Activated CD8-positive, alpha-beta T cell treated with anti-CD3 and anti-CD28 coated beads for 36 hours (primary cell): ENCODE results near the gene MPZL3. TPM values are rescaled to one million over a fixed set of nuclear protein-coding genes. Genes with fewer than 3 reads are reported as not detected.

Source experiments
- ATAC-seq: fragments of 200-7000 bp; cut with Tn5 transposase; one replicate; pipeline ENCODE4 v1.10.0; 2021; ENCODE audit warnings: mild to moderate bottlenecking, moderate library complexity
- CTCF ChIA-PET: fragments of 350-600 bp; sonication (Branson Sonifier 250); formaldehyde crosslinking; loops from one replicate; lab custom pipeline; 2021; ENCODE audit warnings: antibody characterized with exemption; lab: Charles Lee
- POLR2A ChIA-PET: fragments of 350-600 bp; sonication (Branson Sonifier 250); formaldehyde crosslinking; loops from one replicate; lab custom pipeline; 2021; ENCODE audit warnings: antibody characterized with exemption; lab: Charles Lee
- DNase-seq: peaks from one replicate; pipeline ENCODE4 v3.0.0-alpha.2; 2020
- H3K27ac Mint-ChIP-seq: one replicate; pipeline ENCODE4 v1.8.0; 2021; ENCODE audit warnings: mild to moderate bottlenecking, mixed read lengths
- H3K27me3 Mint-ChIP-seq: one replicate; pipeline ENCODE4 v1.8.0; 2021; ENCODE audit warnings: mixed read lengths
- H3K36me3 Mint-ChIP-seq: one replicate; pipeline ENCODE4 v1.8.0; 2021; ENCODE audit warnings: low read depth, mixed read lengths
- H3K4me1 Mint-ChIP-seq: one replicate; pipeline ENCODE4 v1.8.0; 2021; ENCODE audit warnings: low read depth, mixed read lengths
- H3K4me3 Mint-ChIP-seq: one replicate; pipeline ENCODE4 v1.8.0; 2021; ENCODE audit warnings: mild to moderate bottlenecking, moderate library complexity, mixed read lengths
- H3K9me3 Mint-ChIP-seq: one replicate; pipeline ENCODE4 v1.8.0; 2021; ENCODE audit warnings: mixed read lengths
- CTCF ChIP-seq: fragments of 200-600 bp; IDR thresholded peaks from one replicate; pipeline ENCODE4 v1.8.0; 2022; ENCODE audit warnings: antibody characterized with exemption, mild to moderate bottlenecking
- intact Hi-C: fragments of 100-400 bp; cut with micrococcal nuclease; formaldehyde crosslinking; loops from one replicate; pipeline ENCODE4 v1.10.0; 2022
- total RNA-seq, 2 experiments: library from RNA; stranded (reverse); gene quantifications; one replicate each; pipeline ENCODE4 v1.2.3, GENCODE V29; 2021

The MPZL3 gene
- total RNA-seq, 2 experiments from 2014 or later, result 51.1 to 51.7 TPM

GRCh38 chr11:118274186-118274585, 22.0 kb upstream of the MPZL3 start:
- ATAC-seq (no peak), DNase-seq (no peak)
- Mint-ChIP-seq H3K27ac (no peak overlapping the region), H3K36me3 (no peaks in the 10 kb centered on the region), H3K27me3 (no peaks in the 10 kb centered on the region), H3K4me1 (peaks cover 38% of the 10 kb centered on the region), H3K4me3 (no peak overlapping the region), H3K9me3 (no peaks in the 10 kb centered on the region)
- POLR2A ChIA-PET, result no interaction called here
- CTCF ChIA-PET, result interaction anchor here (1.0 to 1.8 kb wide), 4 partner anchors 13 to 26 kb away, joined by 3 to 5 read pairs (median 3); no protein-coding TSS in a partner anchor
- intact Hi-C loops, result no loop called here
- no peak for TF ChIP-seq CTCF

DNA sequence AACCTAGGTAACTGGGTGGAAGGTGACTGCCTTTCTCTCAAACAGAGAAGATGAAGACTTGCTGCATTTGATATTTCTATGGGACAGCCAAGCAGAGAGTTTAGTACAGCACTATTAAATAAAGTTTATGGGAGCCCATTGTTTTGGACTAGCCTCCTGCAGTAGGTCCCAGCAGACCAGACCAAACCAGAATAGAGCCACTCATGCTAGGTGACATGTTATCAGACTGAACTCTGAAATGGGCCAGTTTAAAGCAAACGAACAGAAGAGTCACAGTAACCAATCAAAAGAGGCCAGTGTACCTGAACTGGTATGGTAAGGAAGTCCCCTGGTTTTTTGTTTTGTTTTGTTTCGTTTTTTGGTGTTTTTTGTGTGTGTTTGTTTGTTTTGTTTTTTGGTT, 19.8 kb upstream of the MPZL3 start:
- H3K9me3 Mint-ChIP-seq, result no peaks in the 10 kb centered on the region
- H3K4me3 Mint-ChIP-seq, result no peak overlapping the region
- no peak for DNase-seq
- peaks cover 30% of the 10 kb centered on the region for H3K4me1 Mint-ChIP-seq
- no peak overlapping the region for H3K27ac Mint-ChIP-seq
- POLR2A ChIA-PET, result interaction anchor here (1.2 kb wide), 1 partner anchor 66 kb away, joined by 3 read pairs; no protein-coding TSS in a partner anchor
- no peak for ATAC-seq
- intact Hi-C loops, result no loop called here
- H3K36me3 Mint-ChIP-seq, result no peaks in the 10 kb centered on the region
- no peaks in the 10 kb centered on the region for H3K27me3 Mint-ChIP-seq
- CTCF ChIA-PET, result interaction anchor here (1.2 kb wide), 1 partner anchor 13 kb away, joined by 3 read pairs; no protein-coding TSS in a partner anchor
- TF ChIP-seq CTCF, result no peak

- TF ChIP-seq CTCF, result no peak
- ATAC-seq (no peak), DNase-seq (no peak)
- Mint-ChIP-seq H3K4me1 (peaks cover 26% of the 10 kb centered on the region), H3K9me3 (no peaks in the 10 kb centered on the region), H3K27me3 (no peaks in the 10 kb centered on the region), H3K27ac (no peak overlapping the region), H3K36me3 (peaks cover 7% of the 10 kb centered on the region), H3K4me3 (no peak overlapping the region)
- CTCF ChIA-PET, result interaction anchor here (0.7 to 1.9 kb wide), 6 partner anchors 8 to 69 kb away, joined by 3 to 7 read pairs (median 4); no protein-coding TSS in a partner anchor
- intact Hi-C loops, result no loop called here
- POLR2A ChIA-PET, result interaction anchor here (0.6 to 1.8 kb wide), 3 partner anchors 11 to 51 kb away, joined by 4 to 5 read pairs (median 5); no protein-coding TSS in a partner anchor
Measured at GRCh38 chr11:118267486-118267885, 15.3 kb upstream of the MPZL3 start.

GRCh38 chr11:118265954-118266353, 13.8 kb upstream of the MPZL3 start:
- Mint-ChIP-seq H3K4me1 (peaks cover 38% of the 10 kb centered on the region), H3K9me3 (no peaks in the 10 kb centered on the region), H3K27ac (no peak overlapping the region), H3K36me3 (peaks cover 22% of the 10 kb centered on the region), H3K27me3 (no peaks in the 10 kb centered on the region), H3K4me3 (no peak overlapping the region)
- CTCF ChIA-PET, result interaction anchor here (0.9 to 8.6 kb wide), 7 partner anchors 15 to 94 kb away, joined by 3 to 86 read pairs (median 3); partner anchors contain the start of gene CD3E
- POLR2A ChIA-PET, result interaction anchor here (1.1 to 2.5 kb wide), 3 partner anchors 11 to 64 kb away, joined by 3 to 9 read pairs (median 3); partner anchors contain the start of gene MPZL3
- DNase-seq (no peak), ATAC-seq (no peak)
- intact Hi-C loops, result no loop called here
- TF ChIP-seq CTCF, result no peak
